ENCODE measurements around the gene PRR20C.
"Not testable (repeated sequence)": the region's sequence is repeated elsewhere in the genome, so short reads cannot be mapped to it uniquely, and the experiment has no call there.

PRR20C gene

GRCh38 chr13:57136093-57136492 is 17.8 kb upstream of the PRR20C start:
- TF ChIP-seq CTCF (IDR thresholded peaks at IDR 0.05; ENCODE audit: low read length) (no peak), EZH2 (optimal IDR thresholded peaks at IDR 0.05; ENCODE audit: low read depth, low read length) (no peak)
- no peak for DNase-seq
- Histone ChIP-seq H3F3A (ENCODE audit: insufficient read depth, low read length) (no peaks in the 10 kb centered on the region), H3K4me2 (ENCODE audit: low read depth, low read length) (no peak overlapping the region), H3K79me2 (ENCODE audit: low read length) (no peaks in the 10 kb centered on the region), H3K9me3 (replicated peaks; ENCODE audit: insufficient read depth, low read length) (no peaks in the 10 kb centered on the region), H2AFZ (ENCODE audit: low read length) (no peak overlapping the region), H3K9ac (ENCODE audit: low read length) (no peak overlapping the region), H3K36me3 (replicated peaks; ENCODE audit: insufficient read depth, low read length) (no peaks in the 10 kb centered on the region), H3K9me2 (replicated peaks; ENCODE audit: insufficient read depth, low read length) (no peaks in the 10 kb centered on the region), H3K4me3 (ENCODE audit: low read length) (no peak overlapping the region), H4K20me1 (ENCODE audit: insufficient read depth, low read length) (no peaks in the 10 kb centered on the region), H3K4me1 (ENCODE audit: low read length) (no peaks in the 10 kb centered on the region), H3K27me3 (replicated peaks; ENCODE audit: insufficient read depth, low read length) (no peaks in the 10 kb centered on the region), H3K27ac (ENCODE audit: low read length) (no peak overlapping the region)

- Histone ChIP-seq H3K79me2 (ENCODE audit: low read length) (no peaks in the 10 kb centered on the region), H3K27me3 (replicated peaks; ENCODE audit: insufficient read depth, low read length) (no peaks in the 10 kb centered on the region), H2AFZ (ENCODE audit: low read length) (no peak overlapping the region), H3K4me3 (ENCODE audit: low read length) (no peak overlapping the region), H3K4me2 (ENCODE audit: low read depth, low read length) (no peak overlapping the region), H3K9me2 (replicated peaks; ENCODE audit: insufficient read depth, low read length) (no peaks in the 10 kb centered on the region), H3F3A (ENCODE audit: insufficient read depth, low read length) (no peaks in the 10 kb centered on the region), H3K4me1 (ENCODE audit: low read length) (no peaks in the 10 kb centered on the region), H3K27ac (ENCODE audit: low read length) (no peak overlapping the region), H3K9ac (ENCODE audit: low read length) (no peak overlapping the region), H4K20me1 (ENCODE audit: insufficient read depth, low read length) (no peaks in the 10 kb centered on the region), H3K36me3 (replicated peaks; ENCODE audit: insufficient read depth, low read length) (no peaks in the 10 kb centered on the region), H3K9me3 (replicated peaks; ENCODE audit: insufficient read depth, low read length) (no peaks in the 10 kb centered on the region)
- TF ChIP-seq EZH2 (optimal IDR thresholded peaks at IDR 0.05; ENCODE audit: low read depth, low read length) (no peak), EZH2phosphoT487 (IDR thresholded peaks at IDR 0.05; ENCODE audit: low read length) (no peak), CTCF (IDR thresholded peaks at IDR 0.05; ENCODE audit: low read length) (no peak)
- no peak for DNase-seq
Observed at GRCh38 chr13:57137585-57137984, 16.3 kb upstream of the PRR20C start.

- no peaks in the 10 kb centered on the region for H3K79me2 ChIP-seq (ENCODE audit: low read length)
- no peak overlapping the region for H3K27ac ChIP-seq (ENCODE audit: low read length)
- H3K9ac ChIP-seq (ENCODE audit: low read length): no peak overlapping the region
- H3K4me1 ChIP-seq (ENCODE audit: low read length): no peaks in the 10 kb centered on the region
- H3K4me3 ChIP-seq (ENCODE audit: low read length): no peak overlapping the region
- no peaks in the 10 kb centered on the region for H3K9me3 ChIP-seq (replicated peaks; ENCODE audit: insufficient read depth, low read length)
- no peak overlapping the region for H3K4me2 ChIP-seq (ENCODE audit: low read depth, low read length)
- no peaks in the 10 kb centered on the region for H3K27me3 ChIP-seq (replicated peaks; ENCODE audit: insufficient read depth, low read length)
- no peak overlapping the region for H2AFZ ChIP-seq (ENCODE audit: low read length)
- no peaks in the 10 kb centered on the region for H4K20me1 ChIP-seq (ENCODE audit: insufficient read depth, low read length)
- no peaks in the 10 kb centered on the region for H3K9me2 ChIP-seq (replicated peaks; ENCODE audit: insufficient read depth, low read length)
- no peak for TF ChIP-seq EZH2phosphoT487 (IDR thresholded peaks at IDR 0.05; ENCODE audit: low read length)
- TF ChIP-seq CTCF (IDR thresholded peaks at IDR 0.05; ENCODE audit: low read length): no peak
- no peaks in the 10 kb centered on the region for H3F3A ChIP-seq (ENCODE audit: insufficient read depth, low read length)
- no peaks in the 10 kb centered on the region for H3K36me3 ChIP-seq (replicated peaks; ENCODE audit: insufficient read depth, low read length)
- DNase-seq: no peak
Observed at GRCh38 chr13:57138988-57139387, 14.9 kb upstream of the PRR20C start.

GRCh38 chr13:57139781-57140180 is 14.1 kb upstream of the PRR20C start:
- H3K4me2 ChIP-seq (ENCODE audit: low read depth, low read length); H2AFZ ChIP-seq (ENCODE audit: low read length); H3K9me2 ChIP-seq (replicated peaks; ENCODE audit: insufficient read depth, low read length); H3K4me3 ChIP-seq (ENCODE audit: low read length); H3F3A ChIP-seq (ENCODE audit: insufficient read depth, low read length); H3K36me3 ChIP-seq (replicated peaks; ENCODE audit: insufficient read depth, low read length); H3K27me3 ChIP-seq (replicated peaks; ENCODE audit: insufficient read depth, low read length); H4K20me1 ChIP-seq (ENCODE audit: insufficient read depth, low read length); H3K27ac ChIP-seq (ENCODE audit: low read length); DNase-seq; H3K9ac ChIP-seq (ENCODE audit: low read length); H3K79me2 ChIP-seq (ENCODE audit: low read length); H3K4me1 ChIP-seq (ENCODE audit: low read length); H3K9me3 ChIP-seq (replicated peaks; ENCODE audit: insufficient read depth, low read length): not testable (repeated sequence)

- H3K27me3 ChIP-seq (replicated peaks; ENCODE audit: insufficient read depth, low read length); H4K20me1 ChIP-seq (ENCODE audit: insufficient read depth, low read length); H3F3A ChIP-seq (ENCODE audit: insufficient read depth, low read length); H3K4me3 ChIP-seq (ENCODE audit: low read length); H3K9ac ChIP-seq (ENCODE audit: low read length); H3K9me2 ChIP-seq (replicated peaks; ENCODE audit: insufficient read depth, low read length); DNase-seq; H3K9me3 ChIP-seq (replicated peaks; ENCODE audit: insufficient read depth, low read length); H2AFZ ChIP-seq (ENCODE audit: low read length); H3K36me3 ChIP-seq (replicated peaks; ENCODE audit: insufficient read depth, low read length); H3K79me2 ChIP-seq (ENCODE audit: low read length); H3K4me1 ChIP-seq (ENCODE audit: low read length); H3K27ac ChIP-seq (ENCODE audit: low read length); H3K4me2 ChIP-seq (ENCODE audit: low read depth, low read length): not testable (repeated sequence)
Observed at GRCh38 chr13:57140235-57140968, 13.5 kb upstream of the PRR20C start, which contains the start of gene PRR20A. Gene PRR20A (plus strand): TSS chr13:57140918. CDS start chr13:57141305, 387 bp downstream.

Measured in MM.1S (cell line).